Measurements from ENCODE around the gene PITRM1. TPM values are rescaled to one million over a fixed set of nuclear protein-coding genes. Genes with fewer than 3 reads are reported as not detected.

Gene PITRM1
- total RNA-seq, 4 donors from 2014 or later: 81.9 to 123 (median 90.2) TPM

DNA sequence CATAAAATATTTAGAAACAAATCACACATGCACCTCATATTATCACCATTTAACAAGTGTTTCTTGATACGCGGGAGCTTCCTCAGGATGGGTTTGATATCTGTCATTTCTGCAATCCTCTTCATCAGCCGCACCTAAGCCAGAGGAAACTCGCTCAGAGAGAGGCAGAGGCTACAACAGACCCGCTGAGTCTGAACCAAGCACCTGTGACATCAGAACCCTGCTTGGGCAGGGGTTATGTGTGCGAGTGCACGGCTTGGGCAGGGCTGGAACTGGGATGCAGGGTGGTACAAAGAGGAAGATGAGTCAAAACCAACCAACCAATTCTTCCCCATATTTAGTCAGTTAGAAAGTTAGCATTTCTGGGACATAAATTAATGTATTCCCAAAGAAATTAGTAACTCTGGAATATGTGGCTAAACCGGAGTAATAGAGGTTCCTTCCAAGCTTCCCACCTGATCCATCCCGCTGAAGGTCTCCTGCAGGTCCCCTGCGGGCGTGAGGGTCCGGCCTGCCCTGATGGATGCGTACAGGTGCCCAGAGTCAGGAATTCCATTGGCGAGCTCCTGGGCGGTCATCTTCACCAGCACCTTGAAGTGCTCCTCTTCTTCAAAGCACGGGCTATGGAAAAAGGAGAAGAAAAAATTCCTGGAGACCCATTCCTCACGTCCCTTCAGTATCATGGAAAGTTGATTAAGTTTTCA lies 25.3 kb downstream of the PITRM1 start:
- in situ Hi-C loops (cut with MboI; ENCODE audit: low sequenced_read_pairs in 4 of 4) (no loop called here), intact Hi-C loops (cut with DNase I; ENCODE audit: low total_unique reads) (no loop called here)
- Histone ChIP-seq H3K27ac (no peak overlapping the region), H3K4me3 (no peak overlapping the region), H3K27me3 (no peaks in the 10 kb centered on the region), H3K36me3 (peaks cover 3 to 94% of the 10 kb centered on the region in 2 donors), H3K9me3 (no peaks in the 10 kb centered on the region), H3K4me1 (no peaks in the 10 kb centered on the region)
- ATAC-seq: no peak
- TF ChIP-seq POLR2A (IDR thresholded peaks at IDR 0.05): no peak
- TF ChIP-seq, protein P1, sequence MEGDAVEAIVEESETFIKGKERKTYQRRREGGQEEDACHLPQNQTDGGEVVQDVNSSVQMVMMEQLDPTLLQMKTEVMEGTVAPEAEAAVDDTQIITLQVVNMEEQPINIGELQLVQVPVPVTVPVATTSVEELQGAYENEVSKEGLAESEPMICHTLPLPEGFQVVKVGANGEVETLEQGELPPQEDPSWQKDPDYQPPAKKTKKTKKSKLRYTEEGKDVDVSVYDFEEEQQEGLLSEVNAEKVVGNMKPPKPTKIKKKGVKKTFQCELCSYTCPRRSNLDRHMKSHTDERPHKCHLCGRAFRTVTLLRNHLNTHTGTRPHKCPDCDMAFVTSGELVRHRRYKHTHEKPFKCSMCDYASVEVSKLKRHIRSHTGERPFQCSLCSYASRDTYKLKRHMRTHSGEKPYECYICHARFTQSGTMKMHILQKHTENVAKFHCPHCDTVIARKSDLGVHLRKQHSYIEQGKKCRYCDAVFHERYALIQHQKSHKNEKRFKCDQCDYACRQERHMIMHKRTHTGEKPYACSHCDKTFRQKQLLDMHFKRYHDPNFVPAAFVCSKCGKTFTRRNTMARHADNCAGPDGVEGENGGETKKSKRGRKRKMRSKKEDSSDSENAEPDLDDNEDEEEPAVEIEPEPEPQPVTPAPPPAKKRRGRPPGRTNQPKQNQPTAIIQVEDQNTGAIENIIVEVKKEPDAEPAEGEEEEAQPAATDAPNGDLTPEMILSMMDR (IDR thresholded peaks at IDR 0.05 in 4 of 5, conservative IDR thresholded peaks at IDR 0.05 in 1 of 5): no peak
- DNase-seq: no peak

DNA sequence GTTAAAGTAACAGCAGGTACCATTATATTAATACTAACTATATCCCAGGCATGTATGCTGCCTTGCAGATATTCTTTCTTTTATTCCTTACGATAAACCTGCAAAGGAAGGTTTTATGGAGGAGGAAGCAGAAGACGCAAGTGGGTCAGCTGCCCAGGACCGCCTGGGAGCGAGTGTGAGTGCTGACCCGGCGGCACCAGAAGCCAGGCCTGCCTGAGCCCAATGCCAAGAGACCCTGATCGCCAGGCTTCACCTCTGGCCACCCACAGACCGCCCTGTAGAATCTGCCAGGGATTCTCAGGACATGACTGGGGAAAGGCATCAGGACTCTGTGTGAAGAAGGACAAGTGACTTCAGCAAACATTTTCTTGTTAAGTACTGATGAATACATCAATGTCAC lies 26.3 kb downstream of the PITRM1 start:
- in situ Hi-C loops (cut with MboI; ENCODE audit: low sequenced_read_pairs in 4 of 4) (no loop called here), intact Hi-C loops (cut with DNase I; ENCODE audit: low total_unique reads) (no loop called here)
- H3K36me3 ChIP-seq: peaks cover 3 to 98% of the 10 kb centered on the region in 2 donors
- H3K27me3 ChIP-seq: no peaks in the 10 kb centered on the region
- H3K4me1 ChIP-seq: no peaks in the 10 kb centered on the region
- H3K4me3 ChIP-seq: no peak overlapping the region
- no peak overlapping the region for H3K27ac ChIP-seq
- no peaks in the 10 kb centered on the region for H3K9me3 ChIP-seq
- ATAC-seq (no peak), DNase-seq (no peak)
- TF ChIP-seq POLR2A (IDR thresholded peaks at IDR 0.05): no peak
- TF ChIP-seq, protein P1 (IDR thresholded peaks at IDR 0.05 in 4 of 5, conservative IDR thresholded peaks at IDR 0.05 in 1 of 5): no peak

GRCh38 chr10:3145366-3145765 lies 27.2 kb downstream of the PITRM1 start:
- DNase-seq (no peak), ATAC-seq (no peak)
- no peak overlapping the region for H3K4me3 ChIP-seq
- in situ Hi-C loops (cut with MboI; ENCODE audit: low sequenced_read_pairs in 4 of 4): no loop called here
- H3K36me3 ChIP-seq: peaks cover 3 to 98% of the 10 kb centered on the region in 2 donors
- H3K27me3 ChIP-seq: no peaks in the 10 kb centered on the region
- no peak overlapping the region for H3K27ac ChIP-seq
- H3K4me1 ChIP-seq: peaks cover 0 to 2% of the 10 kb centered on the region in 2 donors
- no peaks in the 10 kb centered on the region for H3K9me3 ChIP-seq
- intact Hi-C loops (cut with DNase I; ENCODE audit: low total_unique reads): no loop called here
- TF ChIP-seq POLR2A (IDR thresholded peaks at IDR 0.05): no peak
- TF ChIP-seq, protein P1 (IDR thresholded peaks at IDR 0.05 in 4 of 5, conservative IDR thresholded peaks at IDR 0.05 in 1 of 5): no peak

DNA sequence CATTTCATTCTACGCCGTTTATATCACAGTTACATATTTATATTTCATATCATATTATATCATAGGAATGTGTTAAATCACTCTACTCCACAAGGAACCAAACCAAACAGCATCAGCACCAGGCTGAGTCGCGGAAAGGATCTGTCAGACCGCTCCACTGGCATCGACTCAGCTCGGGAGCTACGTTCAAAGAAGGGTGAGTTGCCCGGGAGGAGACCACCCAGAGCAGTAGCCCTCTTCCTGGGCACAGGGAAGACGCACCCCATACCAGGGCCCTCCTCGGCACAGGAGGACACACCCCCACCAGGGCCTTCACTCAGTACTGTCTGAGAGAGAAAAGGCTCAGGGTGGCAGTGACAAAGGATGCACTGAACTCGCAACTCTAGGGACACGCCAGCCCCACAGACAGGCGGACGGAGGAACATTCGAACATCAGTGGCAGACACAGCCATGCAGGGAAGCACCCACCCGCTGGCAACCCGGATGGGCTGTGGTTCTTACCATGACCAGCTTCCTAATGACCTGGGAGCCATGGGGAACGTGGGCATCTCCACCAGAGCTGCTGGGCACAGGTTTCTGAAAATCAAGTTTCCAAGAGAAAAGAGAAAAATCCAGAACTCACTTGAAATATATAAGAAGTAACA lies 28.7 kb downstream of the PITRM1 start:
- DNase-seq: no peak
- peaks cover 0 to 8% of the 10 kb centered on the region in 2 donors for H3K4me1 ChIP-seq
- ATAC-seq: no peak
- peaks cover 3 to 100% of the 10 kb centered on the region in 2 donors for H3K36me3 ChIP-seq
- TF ChIP-seq, protein P1 (IDR thresholded peaks at IDR 0.05 in 4 of 5, conservative IDR thresholded peaks at IDR 0.05 in 1 of 5): no peak
- TF ChIP-seq POLR2A (IDR thresholded peaks at IDR 0.05): no peak
- H3K27me3 ChIP-seq: no peaks in the 10 kb centered on the region
- in situ Hi-C loops (cut with MboI; ENCODE audit: low sequenced_read_pairs in 4 of 4) (no loop called here), intact Hi-C loops (cut with DNase I; ENCODE audit: low total_unique reads) (no loop called here)
- H3K4me3 ChIP-seq: no peak overlapping the region
- H3K27ac ChIP-seq: no peak overlapping the region
- no peaks in the 10 kb centered on the region for H3K9me3 ChIP-seq
